Panc1 (cell line): Measurements from ENCODE around the gene ERCC6.

Experiments used
- CTCF ChIP-seq: fragments of 450-650 bp; IDR thresholded peaks from 2 replicates; pipeline ENCODE4 v1.5.1; 2017; ENCODE audit warnings: mild to moderate bottlenecking
- POLR2AphosphoS5 ChIP-seq: IDR thresholded peaks from 2 replicates; pipeline ENCODE4 v1.6.1; 2012; ENCODE audit warnings: mild to moderate bottlenecking, low read depth, low read length, moderate library complexity
- SIN3A ChIP-seq: IDR thresholded peaks from 2 replicates; pipeline ENCODE4 v1.6.1; 2012; ENCODE audit warnings: low read depth, mild to moderate bottlenecking, low read length, moderate library complexity, borderline replicate concordance; ENCODE audit not compliant: insufficient read depth
- TCF7L2 ChIP-seq: IDR thresholded peaks from 2 replicates; pipeline ENCODE4 v1.6.1; 2011; ENCODE audit warnings: mild to moderate bottlenecking, low read depth, low read length, inconsistent platforms
- TF ChIP-seq, protein P1 (sequence below), 2 experiments: IDR thresholded peaks; 2 replicates each; pipeline ENCODE4 v1.6.1; 2011 to 2012; ENCODE audit warnings: low read depth in 2 of 2, control low read depth in 1 of 2, low read length in 1 of 2, mild to moderate bottlenecking in 1 of 2, moderate library complexity in 1 of 2; ENCODE audit not compliant: insufficient read depth in 1 of 2

DNA sequence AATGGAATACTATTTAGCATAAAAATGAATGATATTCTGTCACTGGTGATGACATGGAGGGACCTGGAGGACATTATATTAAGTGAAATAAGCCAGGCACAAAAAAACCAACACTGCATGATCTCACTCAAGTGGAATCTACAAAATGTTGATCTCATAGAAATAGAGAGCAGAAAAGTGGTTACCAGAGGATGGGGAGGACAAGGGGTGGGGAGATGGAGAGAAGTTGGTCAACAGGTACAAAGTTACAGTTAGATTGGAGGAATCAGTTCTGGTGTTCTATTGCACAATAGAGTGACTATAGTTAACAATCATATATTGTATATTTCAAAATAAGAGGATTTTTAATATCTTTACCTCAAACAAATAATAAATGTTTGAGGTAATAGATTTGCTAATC lies 46.5 kb upstream of the ERCC6 start:
- TF ChIP-seq CTCF (no peak), POLR2AphosphoS5 (no peak), SIN3A (no peak), TCF7L2 (no peak)
- TF ChIP-seq, protein P1, sequence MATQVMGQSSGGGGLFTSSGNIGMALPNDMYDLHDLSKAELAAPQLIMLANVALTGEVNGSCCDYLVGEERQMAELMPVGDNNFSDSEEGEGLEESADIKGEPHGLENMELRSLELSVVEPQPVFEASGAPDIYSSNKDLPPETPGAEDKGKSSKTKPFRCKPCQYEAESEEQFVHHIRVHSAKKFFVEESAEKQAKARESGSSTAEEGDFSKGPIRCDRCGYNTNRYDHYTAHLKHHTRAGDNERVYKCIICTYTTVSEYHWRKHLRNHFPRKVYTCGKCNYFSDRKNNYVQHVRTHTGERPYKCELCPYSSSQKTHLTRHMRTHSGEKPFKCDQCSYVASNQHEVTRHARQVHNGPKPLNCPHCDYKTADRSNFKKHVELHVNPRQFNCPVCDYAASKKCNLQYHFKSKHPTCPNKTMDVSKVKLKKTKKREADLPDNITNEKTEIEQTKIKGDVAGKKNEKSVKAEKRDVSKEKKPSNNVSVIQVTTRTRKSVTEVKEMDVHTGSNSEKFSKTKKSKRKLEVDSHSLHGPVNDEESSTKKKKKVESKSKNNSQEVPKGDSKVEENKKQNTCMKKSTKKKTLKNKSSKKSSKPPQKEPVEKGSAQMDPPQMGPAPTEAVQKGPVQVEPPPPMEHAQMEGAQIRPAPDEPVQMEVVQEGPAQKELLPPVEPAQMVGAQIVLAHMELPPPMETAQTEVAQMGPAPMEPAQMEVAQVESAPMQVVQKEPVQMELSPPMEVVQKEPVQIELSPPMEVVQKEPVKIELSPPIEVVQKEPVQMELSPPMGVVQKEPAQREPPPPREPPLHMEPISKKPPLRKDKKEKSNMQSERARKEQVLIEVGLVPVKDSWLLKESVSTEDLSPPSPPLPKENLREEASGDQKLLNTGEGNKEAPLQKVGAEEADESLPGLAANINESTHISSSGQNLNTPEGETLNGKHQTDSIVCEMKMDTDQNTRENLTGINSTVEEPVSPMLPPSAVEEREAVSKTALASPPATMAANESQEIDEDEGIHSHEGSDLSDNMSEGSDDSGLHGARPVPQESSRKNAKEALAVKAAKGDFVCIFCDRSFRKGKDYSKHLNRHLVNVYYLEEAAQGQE (IDR thresholded peaks at IDR 0.05; ENCODE audit: insufficient read depth in 1 of 2, low read depth in 2 of 2, low read length in 1 of 2): no peak
